GM12878 (cell line): ENCODE results near the gene MYCBP2. TPM values are rescaled to one million over a fixed set of nuclear protein-coding genes. Genes with fewer than 3 reads are reported as not detected.

Experiments
- ATAC-seq: fragments of 200-7000 bp; cut with Tn5 transposase; 3 replicates; pipeline ENCODE4 v1.9.1; 2020; ENCODE audit warnings: mild to moderate bottlenecking, moderate library complexity
- BruUV-seq: library from RNA; stranded (reverse); fragments of 400-500 nt; replicated peaks from 2 replicates; lab custom pipeline; 2021; lab: Mats Ljungman, UMichigan
- CTCF ChIA-PET: fragments of 300-600 bp; sonication (Branson Sonifier 250); formaldehyde crosslinking; extraction: SDS; loops from one replicate; lab custom pipeline; 2021; ENCODE audit warnings: inconsistent platforms; lab: Yijun Ruan, JAX
- POLR2A ChIA-PET: fragments of 350-600 bp; formaldehyde crosslinking; extraction: SDS; loops from one replicate; lab custom pipeline; 2021; ENCODE audit warnings: inconsistent platforms; lab: Charles Lee
- RAD21 ChIA-PET: fragments of 300-600 bp; sonication (Branson Sonifier 250); formaldehyde crosslinking; loops from one replicate; lab custom pipeline; 2023; ENCODE audit warnings: antibody characterized with exemption; ENCODE audit not compliant: unreplicated experiment; lab: Charles Lee
- SMC1A ChIA-PET: fragments of 300-600 bp; sonication (Branson Sonifier 250); formaldehyde crosslinking; loops from one replicate; lab custom pipeline; 2023; ENCODE audit not compliant: unreplicated experiment, uncharacterized antibody; lab: Charles Lee
- DNase-seq: peaks from one replicate; pipeline ENCODE4 v3.0.0-alpha.2; 2011; ENCODE audit warnings: low read depth, low spot score
- FAIRE-seq: peaks from 3 replicates; lab custom pipeline; 2011; peaks lifted over from hg19 to GRCh38; lab: Jason Lieb, UNC
- H2AFZ ChIP-seq: 2 replicates; pipeline ENCODE4 v1.6.0; 2011; ENCODE audit warnings: low read depth, low read length, control low read depth; ENCODE audit not compliant: control insufficient read depth
- H3K27ac ChIP-seq: 2 replicates; pipeline ENCODE4 v1.5.1; 2011; ENCODE audit warnings: control low read depth; ENCODE audit not compliant: control insufficient read depth, insufficient read depth
- H3K27me3 ChIP-seq, 2 experiments: replicated peaks in 1 of 2; 2 replicates each; pipeline versions ENCODE4 v1.6.0 to v1.6.1; 2011; ENCODE audit warnings: low read length in 1 of 2; ENCODE audit not compliant: control insufficient read depth in 2 of 2, insufficient read depth in 2 of 2
- H3K36me3 ChIP-seq, 2 experiments: 2 replicates each; pipeline ENCODE4 v1.5.1; 2011; ENCODE audit warnings: low read length in 1 of 2; ENCODE audit not compliant: control insufficient read depth in 2 of 2, insufficient read depth in 2 of 2
- H3K4me1 ChIP-seq: 2 replicates; pipeline ENCODE4 v1.6.1; 2011; ENCODE audit warnings: mild to moderate bottlenecking, low read length, moderate library complexity, mixed read lengths; ENCODE audit not compliant: control insufficient read depth, insufficient read depth
- H3K4me2 ChIP-seq: 2 replicates; pipeline ENCODE4 v1.6.0; 2011; ENCODE audit warnings: control low read depth; ENCODE audit not compliant: control insufficient read depth, insufficient read depth
- H3K4me3 ChIP-seq: fragments of 200-600 bp; sonication (generic); 2 replicates; pipeline ENCODE4 v1.5.1; 2016
- H3K79me2 ChIP-seq: 2 replicates; pipeline ENCODE4 v1.6.0; 2011; ENCODE audit warnings: low read length; ENCODE audit not compliant: control insufficient read depth, insufficient read depth
- H3K9ac ChIP-seq: 2 replicates; pipeline ENCODE4 v1.8.0; 2011; ENCODE audit warnings: low read length, control low read depth, mixed read lengths; ENCODE audit not compliant: control insufficient read depth, insufficient read depth
- H3K9me3 ChIP-seq: replicated peaks from 3 replicates; pipeline ENCODE4 v1.5.1; 2011; ENCODE audit warnings: mild to moderate bottlenecking, low read length; ENCODE audit not compliant: control insufficient read depth, insufficient read depth
- H4K20me1 ChIP-seq: 2 replicates; pipeline ENCODE4 v1.6.0; 2011; ENCODE audit not compliant: control insufficient read depth, insufficient read depth
- ATF7 ChIP-seq: fragments of 450-650 bp; IDR thresholded peaks from 2 replicates; pipeline ENCODE4 v1.6.1; 2016; ENCODE audit warnings: low read depth, mild to moderate bottlenecking
- BACH1 ChIP-seq: fragments of 450-650 bp; IDR thresholded peaks from 2 replicates; pipeline ENCODE4 v1.6.1; 2017; ENCODE audit warnings: mild to moderate bottlenecking, borderline replicate concordance
- KDM1A ChIP-seq: fragments of 200-600 bp; sonication (generic); IDR thresholded peaks from 2 replicates; pipeline ENCODE4 v1.6.1; 2016; ENCODE audit warnings: borderline replicate concordance
- MTA3 ChIP-seq: IDR thresholded peaks from 2 replicates; pipeline ENCODE4 v1.6.1; 2012; ENCODE audit warnings: low read length, inconsistent platforms, borderline replicate concordance
- PAX5 ChIP-seq: IDR thresholded peaks from 2 replicates; pipeline ENCODE4 v1.6.1; 2011; ENCODE audit warnings: low read depth, low read length, borderline replicate concordance
- SMAD5 ChIP-seq: IDR thresholded peaks from 2 replicates; pipeline ENCODE4 v1.6.1; 2016; ENCODE audit warnings: antibody characterized with exemption, low read depth
- TARDBP ChIP-seq: IDR thresholded peaks from 2 replicates; pipeline ENCODE4 v1.6.1; 2016; ENCODE audit warnings: borderline replicate concordance
- WGBS: methylation state at CpG from one replicate; pipeline ENCODE4 v1.1.6; 2016; ENCODE audit warnings: low lambda C conversion rate; ENCODE audit not compliant: insufficient replicate concordance, insufficient coverage; ENCODE audit errors: missing lambda C conversion rate; 5-methylcytosine and 5-hydroxymethylcytosine counted together
- in situ Hi-C: fragments of 300-500 bp; cut with MboI; formaldehyde crosslinking; loops from 9 replicates; pipeline ENCODE4 v1.14.3; 2018; ENCODE audit warnings: mixed read lengths
- intact Hi-C: fragments of 100-400 bp; cut with micrococcal nuclease; formaldehyde crosslinking; loops from one replicate; pipeline ENCODE4 v1.14.2; 2022; ENCODE audit not compliant: unreplicated experiment
- polyA plus RNA-seq, 11 experiments: library from polyadenylated mRNA; depleted of rRNA in 4 of 11; unstranded in 6 of 11; stranded (reverse) in 5 of 11; fragments of >200 nt; fragmentation: Nextera tagmentation in 4 of 11; fragmentation: Illumina TruSeq in 1 of 11; extraction: Ambion mirVana in 4 of 11; extraction: Trizol in 1 of 11; gene quantifications; 1 replicate in 1 of 11; 2 replicates in 10 of 11; pipeline versions ENCODE4 v1.2.1 to v1.2.3, GENCODE V29; 2011 to 2016; ENCODE audit warnings: inconsistent platforms in 2 of 11, missing spikeins in 2 of 11, low read depth in 1 of 11
- total RNA-seq, 4 experiments: library from RNA; depleted of rRNA in 3 of 4; stranded (reverse); fragments of >200 nt in 3 of 4; fragmentation: Illumina TruSeq in 1 of 4; extraction: Trizol in 1 of 4; gene quantifications; 2 replicates each; pipeline versions ENCODE4 v1.2.1 to v1.2.3, GENCODE V29; 2013 to 2021
- TF ChIP-seq, protein P1 (sequence below), 3 experiments: IDR thresholded peaks in 2 of 3; conservative IDR thresholded peaks in 1 of 3; 2 replicates each; pipeline ENCODE4 v1.5.1; 2011; ENCODE audit warnings: low read depth in 3 of 3, low read length in 3 of 3, mild to moderate bottlenecking in 3 of 3, control low read depth in 2 of 3, moderate library complexity in 2 of 3, inconsistent platforms in 1 of 3, mixed read lengths in 1 of 3; ENCODE audit not compliant: control insufficient read depth in 2 of 3, insufficient read depth in 1 of 3; ENCODE audit errors: extremely low read depth in 1 of 3

Gene MYCBP2
- total and polyA plus RNA-seq, 10 of the 15 experiments (the other 5 are each of a cell fraction or from before 2014, with no cell fraction given): 51.9 to 152 (median 98.2) TPM

DNA sequence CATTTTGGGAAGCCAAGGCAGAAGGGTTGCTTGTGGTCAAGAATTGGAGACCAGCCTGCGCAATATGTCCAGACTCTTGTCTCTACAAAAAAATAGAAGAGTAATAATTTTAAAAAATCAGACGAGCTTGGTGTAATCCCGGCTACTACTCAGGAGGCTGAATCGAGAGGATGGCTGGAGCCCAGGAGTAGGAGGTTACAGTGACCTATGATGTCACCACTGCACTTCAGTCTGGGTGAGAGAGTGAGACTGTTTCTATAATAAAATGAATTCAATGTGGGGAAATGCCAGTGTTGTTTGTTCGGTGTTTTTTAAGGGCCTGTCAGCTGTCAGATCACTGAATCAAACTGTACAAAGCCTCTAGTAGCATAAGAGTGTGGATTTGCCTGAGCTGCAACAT lies 298.7 kb downstream of the MYCBP2 start:
- H3K27ac ChIP-seq: no peak overlapping the region
- H3K9me3 ChIP-seq: no peaks in the 10 kb centered on the region
- no peaks in the 10 kb centered on the region for H3K4me1 ChIP-seq
- no TSS peak for BruUV-seq
- H3K36me3 ChIP-seq: no peaks in the 10 kb centered on the region
- TF ChIP-seq BACH1 (no peak), ATF7 (peak; percentile 44; the same call in 1 of the 2 replicates)
- no peak for ATAC-seq
- no peaks in the 10 kb centered on the region for H4K20me1 ChIP-seq
- H3K4me3 ChIP-seq: no peak overlapping the region
- no peak for FAIRE-seq
- peak overlapping the region; percentile 75 for H3K4me2 ChIP-seq
- no peaks in the 10 kb centered on the region for H3K27me3 ChIP-seq
- WGBS: 79% methylated on average over 5 of the region's 5 CpGs
- H3K9ac ChIP-seq: no peak overlapping the region
- ChIA-PET SMC1A (interaction anchor here (0.9 to 1.1 kb wide), 3 partner anchors 24 to 108 kb away, joined by 3 to 4 read pairs (median 3); no protein-coding TSS in a partner anchor), CTCF (interaction anchor here (0.6 to 2.8 kb wide), 2 partner anchors 11 to 286 kb away, joined by 3 to 10 read pairs; no protein-coding TSS in a partner anchor), RAD21 (interaction anchor here (0.9 to 1.7 kb wide), 2 partner anchors 36 to 37 kb away, joined by 3 to 5 read pairs; partner anchors contain the start of gene CLN5), POLR2A (interaction anchor here (0.6 to 3.6 kb wide), 2 partner anchors 17 to 35 kb away, joined by 5 to 27 read pairs; partner anchors contain the start of gene CLN5)
- peaks cover 31% of the 10 kb centered on the region for H3K79me2 ChIP-seq
- in situ Hi-C loops: no loop called here
- intact Hi-C loops: loop anchor here (10.0 kb wide), 1 partner anchor 667 kb away; the partner anchor contains the start of gene SLAIN1
- no peak for DNase-seq
- H2AFZ ChIP-seq: no peak overlapping the region

DNA sequence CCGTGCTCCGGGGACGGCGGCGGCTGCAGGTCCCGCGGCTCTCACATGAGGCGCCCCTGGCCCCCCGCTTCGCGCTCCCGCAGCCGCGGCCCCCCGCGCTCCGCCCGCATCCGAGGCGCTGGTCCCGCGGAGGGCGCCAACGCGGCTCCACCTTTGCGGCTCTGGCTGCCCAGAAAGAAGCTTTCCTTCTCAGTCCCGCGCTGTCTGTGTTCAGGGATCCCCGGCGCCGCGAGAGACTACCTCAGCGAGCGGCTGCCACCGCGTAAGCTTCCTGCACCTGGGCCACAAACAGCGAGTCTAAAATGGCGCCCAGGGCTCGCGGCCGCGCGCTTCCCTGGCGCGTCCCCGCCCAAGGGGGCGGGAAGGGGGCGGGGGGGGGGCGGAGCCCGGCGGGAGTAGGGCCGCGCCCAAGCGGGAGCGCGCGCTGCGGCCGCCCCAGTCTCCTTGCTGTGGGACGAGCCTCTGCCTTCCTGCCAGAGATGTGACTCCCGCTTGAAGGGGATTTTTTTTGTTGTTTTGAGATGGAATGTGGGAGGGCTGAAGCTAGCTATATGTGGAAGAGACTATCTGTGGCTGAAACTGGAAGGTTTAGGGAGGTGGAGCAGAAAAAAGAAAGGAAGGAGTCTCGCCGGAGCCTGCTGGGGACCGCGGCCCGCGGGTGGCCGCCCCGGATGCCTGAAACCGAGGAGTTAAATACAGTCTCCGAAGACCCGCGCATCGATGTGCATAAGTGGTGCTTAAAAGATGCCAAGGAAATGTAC lies 299.9 kb downstream of the MYCBP2 start, which contains the start of gene FBXL3:
Gene FBXL3, minus strand, starts transcription at position 299 of the 761 bp plus-strand sequence. CDS start 5,299 bp downstream, outside the sequence.
- peak; percentile 63 for ATAC-seq
- no TSS peak for BruUV-seq
- H3K4me3 ChIP-seq: peak within 1 kb of the TSS; percentile 93
- intact Hi-C loops: loop anchor here (10.0 kb wide), 1 partner anchor 668 kb away; the partner anchor contains the start of gene SLAIN1
- peak within 1 kb of the TSS; percentile 90 for H3K9ac ChIP-seq
- H3K27me3 ChIP-seq: no peaks in the 10 kb centered on the region
- under 1% methylated on average over 45 of the region's 74 CpGs for WGBS
- H3K79me2 ChIP-seq: peaks cover 43% of the 10 kb centered on the region
- ChIA-PET RAD21 (interaction anchor here (0.6 to 1.7 kb wide), 3 partner anchors 23 to 36 kb away, joined by 3 to 5 read pairs (median 3); partner anchors contain the start of gene CLN5), SMC1A (interaction anchor here (1.1 kb wide), 1 partner anchor 110 kb away, joined by 4 read pairs; no protein-coding TSS in a partner anchor), CTCF (interaction anchor here (2.4 to 2.8 kb wide), 2 partner anchors 10 to 21 kb away, joined by 6 to 10 read pairs; no protein-coding TSS in a partner anchor), POLR2A (interaction anchor here (0.7 to 3.6 kb wide), 4 partner anchors 8 to 871 kb away, joined by 3 to 27 read pairs (median 4); partner anchors contain the start of gene CLN5)
- peak within 1 kb of the TSS; percentile 83 for H2AFZ ChIP-seq
- in situ Hi-C loops: no loop called here
- no peaks in the 10 kb centered on the region for H3K4me1 ChIP-seq
- DNase-seq: peak; percentile 35
- no peaks in the 10 kb centered on the region for H3K36me3 ChIP-seq
- no peaks in the 10 kb centered on the region for H4K20me1 ChIP-seq
- no peak for FAIRE-seq
- H3K27ac ChIP-seq: peak within 1 kb of the TSS; percentile 79
- H3K9me3 ChIP-seq: no peaks in the 10 kb centered on the region; the same call in 2 of the 3 replicates
- H3K4me2 ChIP-seq: peak within 1 kb of the TSS; percentile 87
- TF ChIP-seq SMAD5 (no peak), KDM1A (no peak), TARDBP (no peak), PAX5 (no peak), MTA3 (no peak)
- TF ChIP-seq, protein P1, sequence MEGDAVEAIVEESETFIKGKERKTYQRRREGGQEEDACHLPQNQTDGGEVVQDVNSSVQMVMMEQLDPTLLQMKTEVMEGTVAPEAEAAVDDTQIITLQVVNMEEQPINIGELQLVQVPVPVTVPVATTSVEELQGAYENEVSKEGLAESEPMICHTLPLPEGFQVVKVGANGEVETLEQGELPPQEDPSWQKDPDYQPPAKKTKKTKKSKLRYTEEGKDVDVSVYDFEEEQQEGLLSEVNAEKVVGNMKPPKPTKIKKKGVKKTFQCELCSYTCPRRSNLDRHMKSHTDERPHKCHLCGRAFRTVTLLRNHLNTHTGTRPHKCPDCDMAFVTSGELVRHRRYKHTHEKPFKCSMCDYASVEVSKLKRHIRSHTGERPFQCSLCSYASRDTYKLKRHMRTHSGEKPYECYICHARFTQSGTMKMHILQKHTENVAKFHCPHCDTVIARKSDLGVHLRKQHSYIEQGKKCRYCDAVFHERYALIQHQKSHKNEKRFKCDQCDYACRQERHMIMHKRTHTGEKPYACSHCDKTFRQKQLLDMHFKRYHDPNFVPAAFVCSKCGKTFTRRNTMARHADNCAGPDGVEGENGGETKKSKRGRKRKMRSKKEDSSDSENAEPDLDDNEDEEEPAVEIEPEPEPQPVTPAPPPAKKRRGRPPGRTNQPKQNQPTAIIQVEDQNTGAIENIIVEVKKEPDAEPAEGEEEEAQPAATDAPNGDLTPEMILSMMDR (IDR thresholded peaks at IDR 0.05 in 2 of 3, conservative IDR thresholded peaks at IDR 0.05 in 1 of 3; ENCODE audit: control insufficient read depth in 2 of 3, extremely low read depth in 1 of 3, insufficient read depth in 1 of 3, low read depth in 3 of 3, low read length in 3 of 3): no peak
